HEK293 (cell line): Measurements from ENCODE around the gene KCTD15.

Source experiments
- CTCF ChIA-PET: fragments of 350-600 bp; formaldehyde crosslinking; extraction: SDS; loops from one replicate; lab custom pipeline; 2021; ENCODE audit warnings: antibody characterized with exemption; lab: Yijun Ruan, JAX
- POLR2A ChIA-PET: fragments of 300-600 bp; formaldehyde crosslinking; extraction: SDS; loops from one replicate; lab custom pipeline; 2020; ENCODE audit warnings: antibody characterized with exemption, inconsistent platforms; lab: Yijun Ruan, JAX
- H3K27ac ChIP-seq: fragments of 200-500 bp; sonication (Bioruptor generic); 2 replicates; pipeline ENCODE4 v1.5.1; 2014; ENCODE audit warnings: low read depth, low read length, control low read depth, inconsistent platforms; ENCODE audit errors: extremely low read depth
- H3K36me3 ChIP-seq, 2 experiments: fragments of 200-500 bp in 1 of 2; sonication (Bioruptor generic) in 1 of 2; 1 replicate in 1 of 2; 2 replicates in 1 of 2; pipeline ENCODE4 v1.5.1; 2014 to 2017; ENCODE audit warnings: inconsistent platforms in 2 of 2, low read length in 2 of 2; ENCODE audit not compliant: control insufficient read depth in 2 of 2, insufficient read depth in 1 of 2
- H3K4me1 ChIP-seq: fragments of 200-500 bp; sonication (Bioruptor generic); 2 replicates; pipeline ENCODE4 v1.5.1; 2014; ENCODE audit warnings: mild to moderate bottlenecking, low read length, inconsistent platforms; ENCODE audit not compliant: control insufficient read depth, insufficient read depth
- H3K4me3 ChIP-seq: 2 replicates; pipeline ENCODE4 v1.5.1; 2011; ENCODE audit warnings: low read depth, mild to moderate bottlenecking, control low read depth, low read length, moderate library complexity
- H3K9me3 ChIP-seq: fragments of 200-500 bp; sonication (Bioruptor generic); 2 replicates; pipeline ENCODE4 v1.5.1; 2014; ENCODE audit warnings: low read depth, low read length, inconsistent platforms; ENCODE audit not compliant: control insufficient read depth, insufficient read depth
- HOXD13 ChIP-seq: sonication (generic); formaldehyde crosslinking; IDR thresholded peaks from 2 replicates; pipeline ENCODE4 v1.8.0; 2022; ENCODE audit warnings: missing genetic modification reagents, borderline replicate concordance
- MEIS1 ChIP-seq: sonication (generic); formaldehyde crosslinking; IDR thresholded peaks from 2 replicates; pipeline ENCODE4 v1.8.1; 2022; ENCODE audit warnings: missing genetic modification reagents, mild to moderate bottlenecking, borderline replicate concordance
- ZNF10 ChIP-seq: fragments of 450-650 bp; formaldehyde crosslinking; IDR thresholded peaks from 2 replicates; pipeline ENCODE4 v1.5.1; 2017; ENCODE audit warnings: missing biosample characterization, missing genetic modification characterization
- ZNF138 ChIP-seq: fragments of 450-650 bp; formaldehyde crosslinking; IDR thresholded peaks from 2 replicates; pipeline ENCODE4 v1.5.1; 2016; ENCODE audit warnings: missing biosample characterization, missing genetic modification characterization, borderline replicate concordance
- ZNF140 ChIP-seq: fragments of 450-650 bp; formaldehyde crosslinking; IDR thresholded peaks from 2 replicates; pipeline ENCODE4 v1.5.1; 2016; ENCODE audit warnings: missing biosample characterization, missing genetic modification characterization
- ZNF146 ChIP-seq: fragments of 450-650 bp; formaldehyde crosslinking; IDR thresholded peaks from 2 replicates; pipeline ENCODE4 v1.5.1; 2016; ENCODE audit warnings: missing biosample characterization, missing genetic modification characterization
- ZNF18 ChIP-seq: fragments of 450-650 bp; formaldehyde crosslinking; IDR thresholded peaks from 2 replicates; pipeline ENCODE4 v1.5.1; 2016; ENCODE audit warnings: missing biosample characterization, missing genetic modification characterization
- ZNF19 ChIP-seq: fragments of 450-650 bp; formaldehyde crosslinking; IDR thresholded peaks from 2 replicates; pipeline ENCODE4; 2016; ENCODE audit warnings: missing biosample characterization, missing genetic modification characterization, low read depth
- ZNF366 ChIP-seq: fragments of 450-650 bp; formaldehyde crosslinking; conservative IDR thresholded peaks from 2 replicates; pipeline ENCODE4 v1.5.1; 2016; ENCODE audit warnings: missing biosample characterization, missing genetic modification characterization
- ZNF394 ChIP-seq: fragments of 450-650 bp; formaldehyde crosslinking; IDR thresholded peaks from 2 replicates; pipeline ENCODE4 v1.5.1; 2016; ENCODE audit warnings: missing biosample characterization, missing genetic modification characterization, mild to moderate bottlenecking, moderate library complexity, borderline replicate concordance
- ZNF548 ChIP-seq: fragments of 450-650 bp; formaldehyde crosslinking; IDR thresholded peaks from 2 replicates; pipeline ENCODE4 v1.5.1; 2016; ENCODE audit warnings: missing biosample characterization, missing genetic modification characterization
- ZNF558 ChIP-seq: fragments of 450-650 bp; formaldehyde crosslinking; IDR thresholded peaks from 2 replicates; pipeline ENCODE4 v1.5.1; 2016; ENCODE audit warnings: missing biosample characterization, missing genetic modification characterization
- ZNF626 ChIP-seq: fragments of 450-650 bp; sonication (Bioruptor Pico); formaldehyde crosslinking; IDR thresholded peaks from 2 replicates; pipeline ENCODE4 v1.5.1; 2018; ENCODE audit warnings: missing biosample characterization, missing genetic modification characterization, inconsistent platforms
- ZNF76 ChIP-seq: fragments of 450-650 bp; formaldehyde crosslinking; IDR thresholded peaks from 2 replicates; pipeline ENCODE4; 2016; ENCODE audit warnings: low read depth, missing biosample characterization, missing genetic modification characterization, borderline replicate concordance
- ZNF785 ChIP-seq: fragments of 450-650 bp; formaldehyde crosslinking; IDR thresholded peaks from 2 replicates; pipeline ENCODE4 v1.5.1; 2016; ENCODE audit warnings: missing biosample characterization, missing genetic modification characterization
- ZNF843 ChIP-seq: fragments of 450-650 bp; formaldehyde crosslinking; IDR thresholded peaks from 2 replicates; pipeline ENCODE4 v1.5.1; 2016; ENCODE audit warnings: missing biosample characterization, missing genetic modification characterization
- ZXDB ChIP-seq: fragments of 450-650 bp; formaldehyde crosslinking; IDR thresholded peaks from 2 replicates; pipeline ENCODE4 v1.5.1; 2016; ENCODE audit warnings: missing biosample characterization, missing genetic modification characterization
- TF ChIP-seq, protein P1 (sequence below): fragments of 450-650 bp; formaldehyde crosslinking; IDR thresholded peaks from 2 replicates; pipeline ENCODE4 v1.5.1; 2016; ENCODE audit warnings: missing biosample characterization, missing genetic modification characterization, low read depth
- TF ChIP-seq, protein P2 (sequence below): fragments of 450-650 bp; formaldehyde crosslinking; IDR thresholded peaks from 2 replicates; pipeline ENCODE4 v1.5.1; 2016; ENCODE audit warnings: missing biosample characterization, missing genetic modification characterization
- TF ChIP-seq, protein P3 (sequence below): fragments of 450-650 bp; formaldehyde crosslinking; IDR thresholded peaks from 2 replicates; pipeline ENCODE4 v1.5.1; 2016; ENCODE audit warnings: missing biosample characterization, missing genetic modification characterization

KCTD15 gene

GRCh38 chr19:33750587-33751435 lies 45.9 kb upstream of the KCTD15 start:
- CTCF ChIA-PET: interaction anchor here (0.6 to 1.6 kb wide), 4 partner anchors 20 to 985 kb away, joined by 3 to 9 read pairs (median 4); no protein-coding TSS in a partner anchor

DNA sequence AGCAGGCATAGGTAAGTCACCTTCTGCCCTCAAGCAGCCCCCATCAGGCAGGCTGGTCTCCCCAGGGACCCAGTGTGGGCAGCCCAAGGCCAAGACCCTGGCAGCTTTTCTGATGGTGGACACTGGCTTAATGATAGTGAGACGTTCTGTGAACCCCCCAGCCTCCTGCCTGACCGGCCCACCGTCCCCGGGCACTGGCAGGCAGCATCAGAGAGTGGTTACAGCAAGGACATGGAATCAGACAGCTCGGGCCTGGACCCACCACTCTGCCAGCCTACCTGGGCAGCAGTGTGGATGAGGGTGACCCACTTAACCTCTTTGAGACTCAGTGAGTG lies 45.3 kb upstream of the KCTD15 start:
- Histone ChIP-seq H3K27ac (no peak overlapping the region), H3K9me3 (no peaks in the 10 kb centered on the region), H3K4me1 (0 out of 2 replicates have a peak, but pooled peaks cover 2% of the 10 kb centered on the region), H3K4me3 (no peak overlapping the region), H3K36me3 (no peaks in the 10 kb centered on the region)
- TF ChIP-seq ZNF548 (tag by site-specific recombination) (no peak), HOXD13 (no peak), MEIS1 (no peak), ZNF10 (no peak), ZNF140 (no peak), ZNF146 (tag by site-specific recombination) (no peak), ZNF138 (no peak), ZXDB (tag by site-specific recombination) (no peak), ZNF394 (tag by site-specific recombination) (no peak), ZNF19 (tag by site-specific recombination) (no peak), ZNF18 (no peak), ZNF366 (tag by site-specific recombination) (no peak)
- TF ChIP-seq, protein P1, sequence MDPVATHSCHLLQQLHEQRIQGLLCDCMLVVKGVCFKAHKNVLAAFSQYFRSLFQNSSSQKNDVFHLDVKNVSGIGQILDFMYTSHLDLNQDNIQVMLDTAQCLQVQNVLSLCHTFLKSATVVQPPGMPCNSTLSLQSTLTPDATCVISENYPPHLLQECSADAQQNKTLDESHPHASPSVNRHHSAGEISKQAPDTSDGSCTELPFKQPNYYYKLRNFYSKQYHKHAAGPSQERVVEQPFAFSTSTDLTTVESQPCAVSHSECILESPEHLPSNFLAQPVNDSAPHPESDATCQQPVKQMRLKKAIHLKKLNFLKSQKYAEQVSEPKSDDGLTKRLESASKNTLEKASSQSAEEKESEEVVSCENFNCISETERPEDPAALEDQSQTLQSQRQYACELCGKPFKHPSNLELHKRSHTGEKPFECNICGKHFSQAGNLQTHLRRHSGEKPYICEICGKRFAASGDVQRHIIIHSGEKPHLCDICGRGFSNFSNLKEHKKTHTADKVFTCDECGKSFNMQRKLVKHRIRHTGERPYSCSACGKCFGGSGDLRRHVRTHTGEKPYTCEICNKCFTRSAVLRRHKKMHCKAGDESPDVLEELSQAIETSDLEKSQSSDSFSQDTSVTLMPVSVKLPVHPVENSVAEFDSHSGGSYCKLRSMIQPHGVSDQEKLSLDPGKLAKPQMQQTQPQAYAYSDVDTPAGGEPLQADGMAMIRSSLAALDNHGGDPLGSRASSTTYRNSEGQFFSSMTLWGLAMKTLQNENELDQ (tag by site-specific recombination): no peak
- TF ChIP-seq, protein P2, sequence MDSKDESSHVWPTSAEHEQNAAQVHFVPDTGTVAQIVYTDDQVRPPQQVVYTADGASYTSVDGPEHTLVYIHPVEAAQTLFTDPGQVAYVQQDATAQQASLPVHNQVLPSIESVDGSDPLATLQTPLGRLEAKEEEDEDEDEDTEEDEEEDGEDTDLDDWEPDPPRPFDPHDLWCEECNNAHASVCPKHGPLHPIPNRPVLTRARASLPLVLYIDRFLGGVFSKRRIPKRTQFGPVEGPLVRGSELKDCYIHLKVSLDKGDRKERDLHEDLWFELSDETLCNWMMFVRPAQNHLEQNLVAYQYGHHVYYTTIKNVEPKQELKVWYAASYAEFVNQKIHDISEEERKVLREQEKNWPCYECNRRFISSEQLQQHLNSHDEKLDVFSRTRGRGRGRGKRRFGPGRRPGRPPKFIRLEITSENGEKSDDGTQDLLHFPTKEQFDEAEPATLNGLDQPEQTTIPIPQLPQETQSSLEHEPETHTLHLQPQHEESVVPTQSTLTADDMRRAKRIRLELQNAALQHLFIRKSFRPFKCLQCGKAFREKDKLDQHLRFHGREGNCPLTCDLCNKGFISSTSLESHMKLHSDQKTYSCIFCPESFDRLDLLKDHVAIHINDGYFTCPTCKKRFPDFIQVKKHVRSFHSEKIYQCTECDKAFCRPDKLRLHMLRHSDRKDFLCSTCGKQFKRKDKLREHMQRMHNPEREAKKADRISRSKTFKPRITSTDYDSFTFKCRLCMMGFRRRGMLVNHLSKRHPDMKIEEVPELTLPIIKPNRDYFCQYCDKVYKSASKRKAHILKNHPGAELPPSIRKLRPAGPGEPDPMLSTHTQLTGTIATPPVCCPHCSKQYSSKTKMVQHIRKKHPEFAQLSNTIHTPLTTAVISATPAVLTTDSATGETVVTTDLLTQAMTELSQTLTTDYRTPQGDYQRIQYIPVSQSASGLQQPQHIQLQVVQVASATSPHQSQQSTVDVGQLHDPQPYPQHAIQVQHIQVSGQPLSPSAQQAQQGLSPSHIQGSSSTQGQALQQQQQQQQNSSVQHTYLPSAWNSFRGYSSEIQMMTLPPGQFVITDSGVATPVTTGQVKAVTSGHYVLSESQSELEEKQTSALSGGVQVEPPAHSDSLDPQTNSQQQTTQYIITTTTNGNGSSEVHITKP: no peak
- CTCF ChIA-PET: interaction anchor here (0.6 to 1.6 kb wide), 2 partner anchors 26 to 985 kb away, joined by 3 to 9 read pairs; no protein-coding TSS in a partner anchor
- POLR2A ChIA-PET: interaction anchor here (0.7 kb wide), 1 partner anchor 204 kb away, joined by 6 read pairs; no protein-coding TSS in a partner anchor

More at GRCh38 chr19:33750587-33751435, 45.9 kb upstream of the KCTD15 start:
- Histone ChIP-seq H3K9me3 (no peaks in the 10 kb centered on the region), H3K36me3 (no peaks in the 10 kb centered on the region), H3K4me3 (no peak overlapping the region), H3K4me1 (0 out of 2 replicates have a peak, but pooled peaks cover 2% of the 10 kb centered on the region), H3K27ac (no peak overlapping the region)
- POLR2A ChIA-PET: interaction anchor here (0.7 kb wide), 1 partner anchor 205 kb away, joined by 6 read pairs; no protein-coding TSS in a partner anchor
- TF ChIP-seq ZNF626 (no peak), ZNF558 (tag by site-specific recombination) (no peak), ZNF785 (no peak), ZNF19 (tag by site-specific recombination) (no peak), ZNF76 (tag by site-specific recombination) (no peak), ZNF843 (tag by site-specific recombination) (no peak)
- TF ChIP-seq, protein P3, sequence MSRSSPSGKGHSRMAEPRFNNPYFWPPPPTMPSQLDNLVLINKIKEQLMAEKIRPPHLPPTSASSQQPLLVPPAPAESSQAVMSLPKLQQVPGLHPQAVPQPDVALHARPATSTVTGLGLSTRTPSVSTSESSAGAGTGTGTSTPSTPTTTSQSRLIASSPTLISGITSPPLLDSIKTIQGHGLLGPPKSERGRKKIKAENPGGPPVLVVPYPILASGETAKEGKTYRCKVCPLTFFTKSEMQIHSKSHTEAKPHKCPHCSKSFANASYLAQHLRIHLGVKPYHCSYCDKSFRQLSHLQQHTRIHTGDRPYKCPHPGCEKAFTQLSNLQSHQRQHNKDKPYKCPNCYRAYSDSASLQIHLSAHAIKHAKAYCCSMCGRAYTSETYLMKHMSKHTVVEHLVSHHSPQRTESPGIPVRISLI (tag by site-specific recombination): no peak
